Activated CD4-positive, alpha-beta T cell treated with anti-CD3 and anti-CD28 coated beads, Interleukin-2, Interleukin-6, amounts not matched to agents 100 ng/mL and 50 ng/mL, durations not matched to agents 16 hours and 8 hours (primary cell): ENCODE data around the gene GPN2.

ENCODE experiments used
- DNase-seq: peaks from one replicate; pipeline ENCODE4 v3.0.0-alpha.2; 2020

Gene GPN2

DNA sequence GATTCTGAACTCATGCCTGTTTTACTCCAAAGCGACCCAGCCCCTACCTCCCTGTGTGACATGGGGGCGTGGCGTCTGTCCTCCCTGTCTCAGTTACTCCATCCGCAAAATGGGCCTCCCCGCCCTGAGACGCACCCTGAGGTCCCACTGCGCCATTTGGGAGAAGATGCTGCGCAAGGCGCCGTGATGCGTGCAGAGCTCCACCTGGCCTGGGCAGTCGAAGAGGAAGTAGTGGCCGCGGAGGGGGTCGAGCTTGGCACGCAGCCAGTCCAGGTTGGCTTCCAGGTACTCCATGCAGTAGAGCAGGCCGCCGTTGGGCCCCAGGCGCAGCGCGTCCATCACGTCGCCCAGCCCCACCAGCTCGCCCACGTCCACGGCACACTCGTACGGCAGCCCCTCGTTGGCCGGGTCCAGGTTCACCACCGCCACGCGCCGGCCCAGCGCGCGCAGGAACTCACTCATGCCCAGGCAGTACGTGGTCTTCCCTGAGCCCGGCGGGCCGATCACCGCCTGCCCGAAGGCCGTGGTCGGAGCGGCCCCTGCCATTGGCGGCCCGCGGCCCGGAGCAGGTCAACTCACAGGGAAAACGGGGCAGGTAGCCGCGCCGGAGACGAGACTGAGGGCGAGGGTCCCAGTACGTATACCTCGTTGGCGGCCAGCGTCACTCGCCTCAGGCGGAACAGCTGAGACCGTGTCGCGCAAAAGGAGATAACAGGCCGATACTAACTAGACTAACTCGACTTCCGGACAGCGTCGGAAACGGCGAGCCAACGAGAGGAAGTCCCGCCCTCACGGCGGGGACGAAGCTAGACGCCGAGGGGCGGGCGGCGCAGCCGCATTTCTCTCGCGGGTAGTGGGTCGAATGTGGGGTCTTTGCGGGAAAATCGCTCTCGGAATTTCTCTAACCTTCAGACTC, at the start of gene GPN2:
TSS of gene GPN2 (minus strand) at position 733 of the 916 bp plus-strand sequence. CDS start at position 546, 187 bp downstream.
- DNase-seq = peak; percentile 89

DNA sequence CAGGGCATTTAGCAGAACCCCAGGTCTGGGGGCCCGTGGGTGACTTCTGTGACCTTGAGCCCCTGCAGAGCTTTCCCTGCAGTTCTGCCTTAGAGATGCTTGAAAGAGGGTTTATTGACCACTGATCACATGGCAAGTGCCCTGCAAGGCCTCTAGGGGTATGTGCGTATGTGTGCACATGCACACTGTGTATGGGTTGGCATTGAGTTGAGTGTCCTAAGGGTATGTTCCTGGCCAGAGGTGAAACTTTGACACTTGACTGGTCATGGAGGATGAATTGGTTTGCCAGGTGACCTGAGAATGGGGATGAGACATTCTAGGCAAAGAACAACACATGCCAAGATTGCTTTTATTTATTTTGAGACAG, 48.6 kb upstream of the GPN2 start:
- DNase-seq = no peak

DNA sequence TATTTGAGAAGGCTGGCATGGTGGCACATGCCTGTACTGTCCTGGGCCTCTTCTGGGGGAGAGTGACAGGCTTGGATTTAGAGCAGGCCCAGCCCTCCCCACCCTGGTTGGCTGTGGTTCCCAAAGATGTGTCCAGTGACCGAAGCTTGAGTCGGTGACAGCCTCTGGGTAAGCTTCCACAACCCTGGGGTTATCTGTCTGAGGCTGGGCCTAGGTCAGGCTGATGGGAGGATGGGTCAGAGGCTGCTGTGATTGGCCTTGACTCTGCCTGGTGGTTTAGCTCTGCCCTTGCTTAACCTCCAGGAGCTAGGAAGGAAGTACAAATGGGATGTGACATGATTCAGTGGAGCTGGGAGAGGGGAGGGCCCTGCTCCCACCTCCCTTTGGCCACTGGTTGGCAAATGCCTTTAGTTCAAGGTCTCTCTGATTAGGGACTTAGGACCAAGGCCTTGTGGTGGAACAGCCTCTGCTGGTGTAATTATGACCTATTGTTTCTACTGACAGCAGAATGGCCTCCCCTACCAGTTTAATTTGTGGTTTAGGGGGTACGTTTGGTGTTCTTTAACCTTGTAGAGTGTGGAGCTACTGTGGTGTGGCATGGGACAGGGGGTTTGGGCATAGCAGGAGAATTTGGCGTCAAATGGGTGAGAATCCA, 48.0 kb upstream of the GPN2 start:
- no peak for DNase-seq

DNA sequence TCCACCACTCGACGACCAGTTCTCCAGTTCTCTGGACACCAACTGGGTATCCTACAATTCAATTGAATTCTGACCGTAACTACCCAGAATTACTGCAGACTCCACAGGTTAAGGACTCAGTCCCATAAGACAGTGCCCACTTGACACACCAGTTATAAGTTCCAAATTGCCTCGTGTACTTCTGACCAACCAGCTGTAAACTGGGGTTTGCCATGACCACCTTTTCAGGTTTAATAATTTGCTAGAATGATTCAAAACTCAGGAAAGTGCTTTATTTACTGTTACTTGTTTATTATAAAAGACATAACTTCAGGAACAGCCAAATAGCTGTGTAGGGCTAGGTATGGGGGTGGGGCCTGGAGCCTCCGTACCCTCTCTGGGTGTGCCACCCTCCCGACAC, 46.7 kb upstream of the GPN2 start:
- no peak for DNase-seq

GRCh38 chr1:26932531-26932930, 42.4 kb upstream of the GPN2 start:
- DNase-seq = no peak

- DNase-seq = peak; percentile 32
Observed at GRCh38 chr1:26923711-26924110, 33.6 kb upstream of the GPN2 start.

- DNase-seq = no peak
Observed at GRCh38 chr1:26922901-26923300, 32.8 kb upstream of the GPN2 start.

- DNase-seq = no peak
Observed at GRCh38 chr1:26922431-26922729, 32.3 kb upstream of the GPN2 start.

DNA sequence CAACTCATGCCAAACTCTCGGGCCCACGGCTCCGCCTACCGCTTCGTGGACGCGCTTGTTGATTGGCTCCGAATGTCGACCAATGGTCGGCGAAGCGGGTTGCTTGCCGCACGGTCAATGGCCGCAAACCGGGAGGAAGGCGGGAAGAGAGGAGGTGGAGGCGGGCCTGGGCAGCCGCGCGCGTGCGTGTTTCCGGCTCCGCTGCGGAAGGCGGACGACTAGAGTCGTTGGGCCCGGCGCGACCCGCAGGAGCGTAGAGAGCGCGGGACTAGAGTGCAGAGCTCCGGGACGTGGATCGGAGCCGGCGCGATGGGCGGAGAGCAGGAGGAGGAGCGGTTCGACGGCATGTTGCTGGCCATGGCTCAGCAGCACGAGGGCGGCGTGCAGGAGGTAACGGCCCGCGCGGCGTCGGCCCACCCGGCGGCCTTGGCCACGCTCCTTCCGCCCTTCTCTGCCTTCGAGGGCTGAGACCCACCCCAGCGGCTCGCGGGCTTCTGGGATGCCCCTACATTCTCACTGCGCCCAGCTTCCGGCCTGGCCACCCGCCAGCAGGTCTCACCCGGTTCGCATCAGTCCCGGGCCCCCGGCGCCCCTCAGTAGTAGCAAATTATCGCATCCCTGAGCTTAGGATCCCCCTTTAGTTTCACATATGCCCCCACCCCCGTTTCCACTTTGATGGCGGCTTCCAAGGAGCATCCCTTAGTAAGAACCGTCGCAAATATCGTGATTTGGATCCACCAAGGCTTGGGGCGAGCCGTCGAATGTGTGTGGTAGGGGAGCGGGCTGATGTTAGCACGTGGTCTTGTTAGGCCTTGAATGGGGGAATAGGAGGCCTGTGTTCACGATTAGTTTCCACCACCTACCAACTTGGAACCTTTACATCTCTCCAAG, 31.7 kb upstream of the GPN2 start, which contains the start of gene NUDC:
TSS of gene NUDC (plus strand) at position 204 of the 891 bp plus-strand sequence. CDS start at position 310, 106 bp downstream.
- DNase-seq = peak; percentile 99

DNA sequence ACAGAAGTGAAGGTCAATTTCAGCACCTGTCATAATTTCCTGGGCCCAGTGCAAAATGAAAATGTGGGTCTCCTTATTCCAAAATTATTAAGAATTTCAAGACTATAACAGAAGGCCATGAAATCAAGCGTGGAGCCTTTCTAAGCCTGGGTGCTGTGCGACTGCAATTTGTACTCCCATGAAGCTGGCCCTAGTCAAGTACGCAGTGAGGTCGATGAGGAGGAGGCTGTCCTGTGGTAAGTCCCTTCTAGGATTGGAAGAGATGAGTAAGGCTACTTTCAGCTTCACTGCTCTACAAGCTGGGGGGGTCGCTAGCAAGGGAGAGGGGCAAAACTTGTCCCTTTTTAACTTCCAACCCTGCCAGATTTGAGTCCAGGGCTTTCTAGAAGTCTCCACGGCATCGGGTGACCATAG, 31.1 kb upstream of the GPN2 start:
- DNase-seq = no peak

DNA sequence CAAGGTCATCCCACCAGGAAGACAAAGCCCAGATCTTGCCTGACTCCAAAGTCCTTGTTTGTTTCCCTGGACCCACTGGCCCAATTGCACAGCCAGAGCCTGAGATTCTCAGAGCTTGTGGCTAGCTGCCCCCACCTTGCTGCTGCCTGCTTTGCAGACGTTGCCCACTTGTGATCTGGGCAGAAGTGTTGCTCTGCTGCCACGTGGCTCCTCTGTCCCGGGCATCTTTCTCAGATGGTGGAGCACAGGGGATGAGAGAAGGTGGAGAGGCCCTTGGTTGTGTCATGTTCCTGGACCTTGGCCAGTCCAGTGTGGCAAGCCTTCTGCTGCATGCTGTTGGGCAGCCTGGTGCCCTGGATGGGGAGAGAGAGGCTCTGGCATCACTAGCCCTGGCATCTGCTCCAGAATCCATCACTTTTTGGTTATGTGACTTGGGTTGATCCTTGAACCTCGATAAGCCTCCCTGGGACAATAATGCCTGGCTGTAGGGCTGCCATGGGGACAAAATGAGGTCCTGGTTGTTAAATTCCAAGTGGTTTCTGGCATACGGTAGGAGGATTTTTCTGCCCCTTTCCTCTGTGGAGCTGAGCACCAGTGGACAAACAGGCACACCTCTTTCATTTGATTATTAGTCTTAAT, 25.2 kb upstream of the GPN2 start:
- no peak for DNase-seq

- DNase-seq = no peak
Observed at GRCh38 chr1:26913754-26914619, 23.9 kb upstream of the GPN2 start, which contains the start of gene NR0B2. Gene NR0B2, minus strand, starts transcription at chr1:26913975. Its CDS starts 35 bp downstream, at chr1:26913940.

GRCh38 chr1:26913389-26913753, 23.3 kb upstream of the GPN2 start:
- DNase-seq = no peak

DNA sequence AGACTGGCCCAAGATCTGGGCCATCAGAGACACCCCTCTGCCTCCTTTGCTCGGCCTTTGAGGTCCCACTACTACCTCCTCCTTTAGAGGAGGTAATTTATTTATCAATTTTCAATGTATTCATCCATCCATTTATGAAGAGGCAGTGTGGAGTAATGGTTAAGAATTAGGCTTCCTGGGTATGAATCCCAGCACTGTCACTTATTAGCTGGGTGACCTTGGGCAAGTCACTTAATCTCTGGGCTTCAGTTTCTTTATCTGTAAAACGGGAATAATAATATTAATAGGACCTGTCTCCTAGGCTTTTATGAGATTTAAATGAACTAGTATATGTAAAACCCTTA, 22.0 kb upstream of the GPN2 start:
- DNase-seq = no peak

- no peak for DNase-seq
Observed at GRCh38 chr1:26911399-26912146, 21.5 kb upstream of the GPN2 start.

- no peak for DNase-seq
Observed at GRCh38 chr1:26910343-26911160, 20.5 kb upstream of the GPN2 start.

DNA sequence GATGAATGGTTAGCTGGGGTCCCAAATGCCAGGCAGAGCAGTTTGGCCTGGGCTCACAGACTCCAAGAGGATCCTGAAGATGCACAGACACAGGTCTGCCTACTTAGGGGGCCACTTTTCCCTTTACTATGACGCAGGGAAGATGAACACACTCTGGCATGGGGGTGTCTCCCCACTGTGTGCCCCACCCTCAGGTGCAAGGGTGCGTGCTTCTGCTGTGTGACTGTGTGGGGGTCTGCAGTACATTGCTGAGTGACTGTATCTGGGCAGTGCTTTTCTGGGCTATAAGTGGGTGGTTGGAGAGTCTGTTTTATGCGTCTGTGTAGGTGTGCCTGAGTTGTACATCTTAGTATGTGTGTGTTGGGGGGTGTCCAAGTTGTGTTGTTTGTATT, 19.9 kb upstream of the GPN2 start:
- DNase-seq = no peak

- no peak for DNase-seq
Observed at GRCh38 chr1:26907071-26907917, 17.2 kb upstream of the GPN2 start.

DNA sequence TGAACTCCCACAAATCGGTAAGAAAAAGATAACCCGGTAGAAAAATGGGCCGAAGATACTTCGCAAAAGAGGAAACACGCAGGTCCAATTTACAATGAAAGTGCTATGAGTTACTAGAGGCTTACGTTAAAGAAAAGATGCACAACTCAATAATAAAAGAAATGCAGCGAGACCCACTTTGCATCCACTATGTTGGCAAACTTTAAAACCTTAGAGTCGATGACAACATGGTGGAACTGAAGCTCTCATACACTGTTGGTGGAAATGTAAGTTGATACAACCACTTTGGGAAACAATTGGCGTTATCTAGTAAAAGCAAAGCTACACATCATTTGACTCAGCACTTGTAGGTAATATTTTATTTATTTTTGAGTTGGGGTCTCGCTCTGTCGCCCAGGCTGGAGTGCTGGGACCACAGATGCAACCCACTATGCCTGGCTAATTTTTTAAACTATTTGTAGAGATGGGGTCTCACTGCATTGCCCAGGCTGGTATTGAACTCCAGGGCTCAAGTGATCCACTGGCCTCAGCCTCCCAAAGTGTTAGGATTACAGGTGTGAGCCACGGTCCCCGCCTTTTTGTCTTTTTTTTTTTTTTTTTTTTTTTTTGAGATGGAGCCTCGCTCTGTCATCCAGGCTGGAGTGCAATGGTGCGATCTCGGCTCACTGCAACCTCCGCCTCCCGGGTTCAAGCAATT, 10.9 kb upstream of the GPN2 start:
- no peak for DNase-seq
